Thyroid gland (tissue), 4 donors: Measurements from ENCODE around the gene UST.

Experiments
- CTCF ChIP-seq, 6 experiments: fragments of 200-600 bp in 3 of 6; fragments of 450-650 bp in 3 of 6; sonication (generic) in 3 of 6; IDR thresholded peaks; one replicate each; pipeline ENCODE4 v1.5.1; 2016 to 2019; ENCODE audit warnings: antibody characterized with exemption in 6 of 6, mild to moderate bottlenecking in 2 of 6, inconsistent platforms in 1 of 6, moderate library complexity in 1 of 6
- POLR2A ChIP-seq, 2 donors: fragments of 450-650 bp; IDR thresholded peaks; one replicate each; pipeline ENCODE4 v1.6.1; 2017; ENCODE audit warnings: antibody characterized with exemption in 2 of 2, mild to moderate bottlenecking in 2 of 2, moderate library complexity in 1 of 2

GRCh38 chr6:148709577-148709976 is 37.3 kb upstream of the UST start:
- no peak for TF ChIP-seq CTCF (IDR thresholded peaks at IDR 0.05)
- TF ChIP-seq POLR2A (IDR thresholded peaks at IDR 0.05) = no peak
